GM12872 (cell line): Measurements from ENCODE around the gene NAV2.

ENCODE experiments used
- CTCF ChIP-seq: IDR thresholded peaks from 3 replicates; pipeline ENCODE4 v1.5.1; 2011; ENCODE audit warnings: low read depth, mild to moderate bottlenecking, low read length, moderate library complexity; ENCODE audit not compliant: insufficient read depth

NAV2 gene

GRCh38 chr11:19818619-19819018, 106.0 kb downstream of the NAV2 start:
- no peak for TF ChIP-seq CTCF

GRCh38 chr11:19819148-19819547, 106.5 kb downstream of the NAV2 start:
- TF ChIP-seq CTCF, result no peak

GRCh38 chr11:19820100-19820499, 107.5 kb downstream of the NAV2 start:
- no peak for TF ChIP-seq CTCF

- TF ChIP-seq CTCF, result no peak
Measured at GRCh38 chr11:19821412-19821875, 108.8 kb downstream of the NAV2 start.

- TF ChIP-seq CTCF, result no peak
Measured at GRCh38 chr11:19821993-19822392, 109.4 kb downstream of the NAV2 start.

- no peak for TF ChIP-seq CTCF
Measured at GRCh38 chr11:19822531-19822930, 109.9 kb downstream of the NAV2 start.

- no peak for TF ChIP-seq CTCF
Measured at GRCh38 chr11:19826606-19827005, 114.0 kb downstream of the NAV2 start.
